RPMI7951 (cell line): ENCODE results near the gene RFX2. TPM values are rescaled to one million over a fixed set of nuclear protein-coding genes. Genes with fewer than 3 reads are reported as not detected.
A peak's percentile ranks its signal among the peaks of the same experiment; 100 is the strongest.
"Not testable (repeated sequence)": the region's sequence is repeated elsewhere in the genome, so short reads cannot be mapped to it uniquely, and the experiment has no call there.

ENCODE experiments used
- DNase-seq: peaks from one replicate; pipeline ENCODE4 v3.0.0-alpha.2; 2012; ENCODE audit warnings: low read depth
- total RNA-seq: library from RNA; depleted of rRNA; stranded (reverse); fragments of >200 nt; shearing (Covaris generic); gene quantifications from 2 replicates; pipeline ENCODE4 v1.2.3, GENCODE V29; 2014

RFX2 gene
- total RNA-seq, 1 experiment from 2014 or later, result 7.3 TPM

DNA sequence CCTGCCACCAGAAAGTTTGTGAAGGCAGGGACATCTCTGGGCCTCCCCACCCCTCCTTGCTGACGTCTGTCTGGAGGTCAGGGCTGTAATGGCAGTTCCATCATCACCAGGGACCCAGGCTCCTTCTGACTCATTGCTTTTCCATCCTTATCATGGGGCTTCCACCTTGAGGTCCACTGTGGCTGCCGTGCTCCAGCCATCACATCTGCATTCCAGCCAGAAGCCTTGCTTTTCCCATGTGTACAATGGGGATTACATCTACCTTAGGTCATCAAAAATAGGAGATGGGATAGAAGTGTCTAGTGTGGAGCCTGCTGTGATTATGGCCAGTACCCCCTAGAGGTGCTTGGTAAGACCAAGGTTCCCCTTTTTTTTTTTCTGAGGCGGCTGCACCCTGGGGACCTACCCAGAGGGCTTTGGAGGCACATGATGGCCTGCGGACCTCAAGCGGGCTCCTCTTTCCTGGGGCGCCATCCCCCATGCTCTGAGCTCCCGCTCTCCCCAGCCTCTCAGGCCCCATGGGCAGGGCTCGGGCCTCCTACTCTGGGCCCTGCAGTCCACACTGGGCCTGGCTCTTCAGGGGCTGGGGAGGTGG is 119.0 kb downstream of the RFX2 start:
- no peak for DNase-seq

DNA sequence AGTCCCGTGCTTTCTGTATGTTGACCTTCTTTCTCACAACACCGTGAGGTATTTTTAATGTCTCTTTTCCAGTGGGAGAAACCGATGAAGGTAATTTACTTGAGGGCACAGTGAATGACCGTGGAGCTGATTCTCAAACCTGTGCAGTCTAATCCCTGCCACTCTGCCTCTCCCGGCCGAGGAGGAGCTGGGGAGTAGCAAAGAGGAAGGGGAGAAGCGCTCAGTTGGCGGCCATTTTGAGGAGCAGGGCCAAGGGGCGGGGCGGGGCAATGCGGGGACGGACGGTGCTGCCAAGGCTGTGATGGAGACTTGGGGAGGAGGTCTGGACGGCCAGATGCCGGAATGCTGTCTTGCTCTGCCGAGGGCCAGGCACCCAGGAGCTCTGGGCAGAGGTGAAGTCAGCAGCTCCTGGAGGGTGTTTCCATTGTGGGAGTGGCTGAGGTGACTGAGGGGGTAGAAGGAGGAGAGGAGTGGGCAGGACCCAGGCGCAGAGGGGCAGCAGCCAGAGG is 120.0 kb downstream of the RFX2 start:
- DNase-seq, result peak; percentile 45

DNA sequence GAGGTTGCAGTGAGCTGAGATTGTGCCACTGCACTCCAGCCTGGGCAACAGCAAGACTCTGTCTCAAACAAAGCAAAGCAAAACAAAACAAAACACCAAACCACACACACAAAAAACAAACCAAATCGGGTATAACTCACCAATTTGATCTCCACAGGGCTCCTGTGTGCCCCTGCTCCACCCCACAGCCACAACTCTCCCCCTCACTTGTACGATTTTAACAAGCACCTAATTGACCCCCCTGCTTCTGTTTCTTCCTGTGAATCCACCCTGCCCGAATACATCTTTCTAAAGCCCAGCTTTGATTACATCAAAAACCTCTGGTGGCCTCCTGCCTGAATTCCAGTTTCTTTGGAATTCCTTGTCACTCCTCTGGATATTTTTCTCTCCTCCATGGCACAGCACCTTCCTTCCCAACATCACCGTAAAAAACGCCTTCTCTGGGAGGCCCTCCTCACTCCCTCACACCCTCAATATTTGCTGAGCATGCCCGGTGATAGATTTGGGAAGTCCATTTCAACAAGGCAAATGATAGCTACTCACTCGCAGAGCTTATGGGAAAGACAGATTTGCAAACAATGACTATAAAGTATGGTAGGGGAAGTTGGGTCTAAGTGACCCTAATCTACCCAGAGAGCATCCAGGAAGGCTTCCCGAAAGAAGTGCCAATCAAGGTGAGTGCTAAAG is 120.8 kb downstream of the RFX2 start:
- DNase-seq, result no peak

DNA sequence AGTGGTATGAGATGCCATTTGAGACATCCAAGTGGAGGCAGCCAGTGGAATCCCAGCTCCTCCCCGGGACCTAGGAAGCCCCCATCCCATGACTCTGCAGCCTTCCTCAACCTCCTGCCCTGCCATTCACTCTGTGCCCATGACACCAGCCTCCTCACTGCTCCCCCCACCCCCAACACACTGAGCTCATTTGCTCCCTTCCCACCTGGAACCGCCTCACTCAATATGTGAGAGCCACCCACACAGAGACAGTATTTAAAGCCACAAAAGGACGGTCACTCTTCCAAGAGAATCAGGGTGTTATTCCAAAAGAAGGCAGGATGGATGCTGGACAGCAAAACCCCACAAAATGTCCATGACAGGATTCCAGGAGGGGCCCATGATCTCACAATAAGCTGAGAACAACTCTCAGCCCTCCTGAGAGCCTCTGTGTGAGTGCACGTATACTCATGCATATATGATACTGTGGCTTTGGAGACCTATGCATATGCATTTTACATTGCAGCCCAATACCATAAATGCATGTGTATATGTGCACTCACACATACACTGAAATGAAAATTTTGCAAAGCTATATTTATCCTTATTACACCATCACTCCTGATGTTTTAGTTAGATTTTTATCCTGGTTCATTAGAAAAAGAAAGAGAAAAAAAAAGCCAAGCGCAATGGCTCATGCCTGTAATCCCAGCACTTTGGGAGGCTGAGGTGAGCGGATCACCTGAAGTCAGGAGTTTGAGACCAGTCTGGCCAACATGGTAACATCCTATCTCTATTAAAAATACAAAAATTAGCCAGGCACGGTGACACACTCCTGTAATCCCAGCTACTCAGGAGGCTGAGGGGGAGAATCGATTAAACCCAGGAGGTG is 121.5 kb downstream of the RFX2 start:
- no peak for DNase-seq

DNA sequence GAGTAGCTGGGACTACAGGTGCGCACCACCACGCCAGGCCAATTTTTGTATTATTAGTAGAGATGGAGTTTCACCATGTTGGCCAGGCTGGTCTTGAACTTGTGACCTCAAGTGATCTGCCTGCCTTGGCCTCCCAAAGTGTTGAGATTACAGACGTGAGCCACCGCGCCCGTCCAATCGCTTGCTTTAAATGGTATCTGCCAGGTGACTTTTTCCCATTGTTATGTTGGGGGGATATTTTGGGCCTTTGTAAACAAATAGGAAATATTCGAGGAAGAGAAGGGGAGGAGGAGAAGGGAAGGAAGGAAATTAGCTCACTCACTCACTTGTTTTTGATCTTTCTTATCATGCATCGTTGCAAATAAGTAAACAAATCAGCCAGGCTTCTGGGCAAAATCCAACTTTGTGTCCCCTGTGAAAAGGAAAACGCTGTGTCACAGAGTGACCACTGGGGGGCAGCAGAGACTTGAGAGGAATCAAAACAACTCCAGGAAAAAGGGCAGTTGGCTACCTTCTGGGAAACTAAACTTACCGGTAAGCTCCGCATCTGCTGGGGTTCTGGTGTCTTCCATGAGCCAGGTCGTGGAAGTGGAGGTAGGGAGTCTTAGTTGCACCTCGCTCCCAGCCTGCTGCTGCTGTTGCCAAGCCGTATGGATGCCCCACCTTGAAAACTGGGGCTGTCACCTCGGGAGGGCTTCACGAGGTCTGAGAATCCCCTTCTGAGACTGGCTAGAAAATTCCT is 123.1 kb downstream of the RFX2 start:
- peak; percentile 70 for DNase-seq

DNA sequence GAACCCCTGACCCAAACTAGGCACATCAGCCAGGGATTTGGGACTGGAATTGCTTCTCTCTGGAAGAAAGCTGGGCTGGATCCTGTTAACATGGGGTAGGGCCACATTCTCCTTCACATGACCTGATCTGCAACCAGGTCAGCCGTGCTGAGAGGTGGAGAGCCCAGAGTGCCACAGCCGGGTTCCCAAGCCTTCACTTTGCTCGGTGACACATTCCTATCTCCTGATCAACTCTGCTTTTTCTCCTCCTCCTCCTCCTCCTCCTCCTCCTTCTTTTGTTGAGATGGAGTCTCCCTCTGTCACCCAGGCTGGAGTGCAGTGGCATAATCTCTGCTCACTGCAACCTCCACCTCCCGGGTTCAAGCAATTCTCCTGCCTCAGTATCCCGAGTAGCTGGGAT is 124.5 kb downstream of the RFX2 start:
- not testable (repeated sequence) for DNase-seq

DNA sequence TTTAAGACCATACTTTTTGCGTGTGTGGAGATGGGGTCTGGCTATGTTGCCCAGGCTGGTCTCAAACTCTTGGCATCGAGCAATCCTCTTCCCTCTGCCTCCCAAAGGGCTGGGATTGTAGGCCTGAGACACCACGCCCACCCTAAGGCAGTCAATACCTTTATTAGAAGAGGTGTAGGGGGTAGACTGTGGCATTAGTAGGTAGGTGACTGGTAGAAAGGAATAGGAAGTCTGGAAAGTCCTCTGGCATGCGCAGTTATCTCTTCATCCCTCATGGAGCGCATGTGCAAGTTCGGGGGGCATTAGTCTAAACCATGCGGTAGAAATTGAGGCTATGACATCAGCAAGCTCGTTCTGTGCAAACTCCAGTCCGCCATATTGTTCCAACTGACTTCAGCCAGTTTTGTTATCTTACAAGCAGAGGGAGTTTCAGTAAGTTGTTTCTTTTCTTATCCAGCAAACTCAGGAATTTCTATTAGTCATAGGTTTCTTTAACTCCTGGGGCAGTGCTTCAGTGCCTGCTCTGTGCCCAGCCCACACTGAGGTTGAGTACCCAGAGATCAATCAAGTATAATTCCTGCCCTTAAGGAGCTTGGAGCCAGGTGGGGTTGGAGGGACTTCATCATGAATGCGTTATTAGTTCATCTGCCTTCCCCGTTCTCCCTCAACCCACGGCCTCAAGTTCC is 125.1 kb downstream of the RFX2 start:
- DNase-seq, result peak; percentile 71

DNA sequence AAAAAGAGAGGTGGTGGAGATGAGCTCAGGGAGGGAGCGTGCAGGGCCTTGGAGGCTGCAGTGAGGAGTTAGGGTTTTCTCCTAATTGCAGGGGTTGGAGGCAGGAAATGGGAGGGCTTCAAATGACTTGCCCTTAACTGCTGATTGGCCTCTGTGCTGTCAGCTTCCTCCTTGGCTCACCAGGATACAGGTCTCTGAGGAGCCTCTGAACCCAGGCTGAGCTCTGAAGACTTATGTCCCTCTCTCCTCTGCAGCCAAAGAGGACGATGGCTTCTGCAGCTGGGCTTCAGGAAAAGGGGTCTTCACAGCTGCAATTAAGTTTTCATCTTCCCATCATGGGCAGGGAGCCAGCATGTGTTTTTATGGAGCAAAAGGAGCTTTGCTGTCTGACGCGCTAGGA is 125.7 kb downstream of the RFX2 start:
- no peak for DNase-seq

DNA sequence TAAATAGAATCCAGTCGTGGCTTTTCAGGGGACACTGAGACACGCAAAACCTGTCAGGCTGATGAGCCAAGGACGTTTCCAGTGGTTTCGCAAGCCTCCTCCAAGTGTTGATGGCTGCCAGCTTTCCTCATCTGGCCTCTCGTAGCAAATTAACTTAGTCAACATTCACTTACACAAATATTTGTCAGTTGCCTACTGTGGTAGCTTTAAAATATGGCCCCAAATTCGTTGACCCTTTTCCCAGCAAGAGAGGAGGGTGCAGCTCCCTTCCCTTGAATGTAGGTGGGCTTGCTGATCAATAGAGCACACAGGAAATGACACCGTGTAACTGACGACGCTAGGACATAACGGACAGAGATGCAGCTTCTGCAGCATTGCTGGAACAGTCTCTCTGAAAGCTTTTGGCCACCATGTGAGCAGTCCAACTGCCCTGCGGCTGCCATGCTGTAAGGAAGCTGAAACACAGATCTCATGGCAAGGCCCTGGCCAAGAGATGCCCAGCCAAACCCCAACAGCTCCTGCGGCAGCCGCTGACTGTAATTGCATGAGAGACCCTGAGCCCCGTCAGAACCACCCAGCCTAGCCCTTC is 126.8 kb downstream of the RFX2 start:
- DNase-seq, result no peak

DNA sequence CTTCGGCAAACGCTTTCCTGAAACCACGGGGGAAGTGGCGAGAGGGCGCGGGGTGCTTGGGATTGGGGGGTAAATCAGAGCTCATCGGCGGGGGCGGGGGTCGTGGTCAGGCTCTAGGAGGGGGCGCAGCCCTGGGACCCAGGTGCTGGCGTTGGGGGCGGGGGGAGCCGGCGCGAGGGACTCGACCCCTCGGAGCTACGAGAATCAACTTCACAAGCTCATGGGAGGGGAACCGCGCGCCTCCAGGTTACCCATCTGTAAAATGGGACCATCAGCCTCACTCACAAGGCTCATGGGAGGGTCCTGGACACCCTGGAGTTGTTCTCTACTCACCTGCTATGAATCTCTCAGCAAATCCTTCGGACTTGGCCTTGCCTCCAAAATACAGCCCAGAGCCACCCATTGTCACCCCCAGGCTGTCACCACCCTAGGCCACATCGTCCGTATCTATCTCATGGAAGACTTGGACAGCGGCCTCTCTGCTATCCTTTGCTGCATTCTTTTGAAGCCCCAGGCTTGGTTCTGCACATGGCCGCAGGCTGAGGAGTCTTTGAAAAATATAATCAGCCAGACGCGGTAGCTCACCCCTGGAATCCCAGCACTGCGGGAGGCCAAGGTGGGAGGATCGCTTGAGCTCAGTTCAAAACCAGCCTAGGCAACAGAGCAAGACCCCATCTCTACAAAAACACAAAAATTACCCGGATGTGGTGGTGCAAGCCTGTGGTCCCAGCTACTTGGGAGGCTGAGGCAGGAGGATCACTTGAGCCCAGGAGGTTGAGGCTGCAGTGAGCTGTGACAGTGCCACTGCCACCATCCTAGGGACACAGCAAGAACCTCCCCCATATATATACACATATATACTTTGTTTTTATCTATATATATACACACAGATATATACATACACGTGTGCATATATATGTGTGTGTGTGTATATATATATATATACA is 131.4 kb downstream of the RFX2 start:
- no peak for DNase-seq

DNA sequence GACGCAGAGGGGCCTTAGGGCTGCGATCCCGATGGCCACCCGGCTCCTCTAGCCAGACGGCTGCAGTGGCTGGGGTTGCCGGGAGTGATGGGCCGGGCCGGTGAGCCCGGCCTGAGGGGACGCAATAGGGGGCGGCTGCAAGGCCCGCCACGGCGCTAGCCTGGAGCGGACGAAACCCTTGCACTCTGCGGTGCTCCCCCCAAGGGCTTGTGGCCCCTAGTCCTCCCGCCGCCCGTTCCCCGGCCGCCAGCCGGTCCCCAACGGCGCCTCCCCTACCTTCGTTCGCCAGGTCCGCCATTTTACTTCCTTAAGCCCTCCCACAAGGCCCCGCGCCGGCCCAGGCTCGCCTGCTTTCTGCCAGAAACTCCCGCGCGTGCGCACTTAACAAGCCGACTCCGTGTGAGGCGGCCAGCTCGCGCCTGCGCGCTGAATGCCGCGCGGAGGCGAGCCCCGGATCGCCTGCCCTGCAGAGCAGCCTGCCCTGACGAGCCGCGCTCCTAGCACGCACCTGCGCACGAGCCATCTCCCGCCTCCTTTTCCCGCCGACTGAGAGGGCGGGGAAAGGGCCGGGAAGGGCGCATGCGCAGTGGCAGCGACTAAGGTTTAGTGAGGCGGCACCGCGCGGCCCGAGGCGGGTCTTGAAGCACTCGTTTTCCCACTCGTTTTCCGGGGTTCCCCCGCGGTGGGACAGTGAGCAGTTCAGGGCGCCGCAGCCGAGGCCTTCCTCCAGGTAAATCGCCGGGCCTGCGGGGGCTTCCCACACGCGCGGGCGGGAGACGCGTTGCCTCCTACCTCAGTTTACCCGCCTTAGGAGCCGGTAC is 132.3 kb downstream of the RFX2 start, which contains the start of gene RANBP3:
Gene RANBP3, minus strand, starts transcription at position 356 of the 821 bp plus-strand sequence. Its CDS starts 58 bp downstream, at position 298.
- peak; percentile 97 for DNase-seq

DNA sequence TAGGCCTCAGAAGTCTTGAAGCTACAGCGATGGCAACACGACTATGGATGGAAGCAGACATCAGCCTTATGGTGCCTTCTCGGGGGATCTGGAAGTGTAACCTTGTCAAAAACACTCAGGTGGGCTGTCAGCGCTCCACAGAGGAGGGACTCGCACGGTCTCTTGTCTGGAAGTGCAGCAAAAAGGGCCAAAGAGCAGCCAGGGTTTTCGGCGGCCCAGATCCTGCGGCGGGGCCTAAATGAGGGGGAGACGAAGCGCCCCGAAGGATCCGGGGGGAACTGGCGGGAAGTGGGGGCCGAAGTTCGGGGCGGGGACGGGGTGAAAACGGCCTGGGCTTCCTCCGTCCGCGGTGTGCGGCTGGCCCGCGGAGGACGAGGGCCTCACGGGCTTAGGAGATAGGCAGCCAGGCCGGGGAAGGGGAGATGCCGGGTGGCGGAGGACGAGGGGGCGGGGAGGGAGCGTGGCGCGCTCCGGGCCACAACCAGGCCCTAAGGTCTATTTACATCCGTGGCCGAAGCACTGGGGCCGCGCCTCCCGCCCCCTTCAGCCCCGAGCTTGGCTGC is 133.0 kb downstream of the RFX2 start:
- no peak for DNase-seq

DNA sequence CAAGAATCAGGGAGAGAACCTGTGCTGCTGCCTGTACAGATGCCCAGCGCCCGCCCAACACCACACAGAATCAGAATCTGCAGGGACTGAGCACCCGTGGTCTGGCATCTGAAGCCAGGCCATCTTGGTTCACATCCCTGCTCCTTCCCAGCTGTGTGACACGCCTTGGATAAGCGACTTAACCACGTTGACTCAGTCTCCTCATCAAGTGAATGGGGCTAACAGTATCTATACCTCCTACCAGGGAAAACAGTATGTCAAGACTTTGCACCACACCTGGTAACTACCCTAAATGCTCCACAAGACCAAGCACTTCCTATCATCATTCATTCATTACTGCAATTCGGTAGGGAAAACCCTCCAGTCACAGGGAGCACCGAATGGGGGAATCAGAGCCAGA is 133.5 kb downstream of the RFX2 start:
- DNase-seq, result no peak

DNA sequence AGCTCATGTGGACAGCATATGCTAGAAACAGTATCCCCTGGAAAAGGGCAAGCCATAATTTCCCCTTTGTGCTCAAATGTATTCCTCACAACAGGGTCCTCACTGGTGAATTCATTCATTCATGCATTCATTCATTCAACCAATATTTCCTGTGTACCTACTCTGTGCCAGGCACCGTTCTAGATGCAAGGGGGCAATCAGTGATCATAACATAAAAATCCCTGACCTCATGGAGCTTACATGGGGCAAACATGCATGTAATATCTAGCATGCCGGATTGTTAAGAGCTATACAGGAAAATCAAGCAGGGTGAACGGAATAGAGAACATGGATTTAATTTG is 134.9 kb downstream of the RFX2 start:
- DNase-seq, result no peak

DNA sequence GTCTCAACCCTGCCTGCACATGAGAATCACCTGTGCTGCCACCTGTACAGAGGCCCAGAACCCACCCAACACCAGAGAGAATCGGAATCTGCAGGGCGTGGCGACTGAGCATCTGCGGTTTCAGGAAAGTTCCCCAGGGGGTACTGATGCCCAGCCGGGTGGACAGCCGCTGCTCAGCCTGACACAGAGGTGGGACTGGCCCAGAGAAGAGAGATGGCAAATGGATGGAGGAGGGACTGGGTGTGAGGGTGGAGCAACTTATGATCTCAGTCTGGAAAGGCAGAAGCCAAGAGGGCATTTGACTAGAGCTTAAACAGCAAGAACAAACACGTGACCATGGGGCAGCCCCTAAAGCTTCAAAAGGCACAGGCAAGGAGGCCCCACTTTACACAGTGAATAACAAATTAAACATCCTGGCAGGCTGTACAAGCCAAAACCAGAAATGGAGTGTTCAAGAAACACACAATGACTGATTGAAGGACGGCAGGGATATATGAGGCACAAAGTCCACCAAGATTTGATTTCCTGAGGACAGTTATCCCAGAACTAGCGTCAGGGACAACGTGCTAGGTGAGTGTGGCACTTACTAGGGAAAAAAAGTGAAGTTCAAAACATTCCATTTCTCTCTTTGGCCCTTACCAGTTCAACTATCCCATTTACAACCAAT is 135.4 kb downstream of the RFX2 start:
- DNase-seq, result no peak

DNA sequence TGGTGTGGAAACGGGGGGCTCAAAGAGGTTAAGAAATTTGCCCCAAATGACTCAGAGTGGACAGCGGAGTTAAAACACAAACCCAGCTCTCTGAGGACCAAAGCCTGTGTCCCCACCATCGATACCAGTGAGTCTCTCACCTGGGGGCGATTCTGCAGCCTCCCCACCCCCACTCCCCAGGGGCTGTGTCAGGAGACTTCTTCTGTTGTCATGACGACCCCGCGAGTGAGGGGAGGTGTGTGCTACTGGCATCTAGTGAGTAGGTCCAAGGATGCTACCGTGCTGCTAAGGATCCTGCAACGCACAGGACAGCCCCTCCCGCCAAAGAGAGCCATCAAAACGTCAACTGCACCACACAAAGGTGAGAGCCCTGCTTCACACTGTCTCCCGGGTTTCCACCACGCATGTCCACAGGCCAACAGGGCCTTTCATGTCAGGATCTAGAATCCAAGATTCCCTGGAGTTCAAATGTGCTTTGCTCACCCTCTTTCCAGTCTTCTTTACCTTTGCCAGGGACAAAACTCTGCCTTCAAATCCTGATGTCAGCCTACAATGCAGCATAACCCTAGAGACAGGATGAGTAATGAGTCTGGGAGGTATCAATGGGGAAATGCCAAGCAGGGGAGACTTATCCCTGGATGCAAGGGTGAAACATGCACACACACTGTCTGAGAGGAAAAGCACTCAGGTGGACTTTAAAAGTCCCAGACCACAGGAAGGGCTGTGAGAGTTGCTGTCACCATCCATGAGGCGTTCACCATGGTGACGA is 136.2 kb downstream of the RFX2 start:
- DNase-seq, result no peak

DNA sequence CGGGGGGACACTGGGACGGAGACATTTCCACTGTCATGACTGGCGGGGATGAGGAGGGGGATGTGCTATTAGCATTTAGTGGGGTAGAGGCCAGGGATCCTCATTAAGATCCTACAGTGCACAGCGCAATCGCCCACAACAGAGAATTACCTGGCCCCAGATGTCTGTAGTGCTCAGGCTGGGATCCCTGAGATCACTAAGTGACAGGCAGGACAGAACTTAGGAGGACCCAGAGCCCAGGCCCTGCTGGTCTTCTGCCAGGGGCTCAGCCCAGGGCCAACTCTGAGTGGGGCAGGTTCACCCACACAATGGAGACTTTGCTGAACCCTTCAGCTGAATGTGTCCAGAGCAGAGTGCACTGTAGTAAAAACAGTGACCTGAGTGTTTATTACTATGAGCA is 136.9 kb downstream of the RFX2 start:
- DNase-seq, result no peak
